OCI-LY7 (cell line): Measurements from ENCODE around the gene HSDL2. TPM values are rescaled to one million over a fixed set of nuclear protein-coding genes. Genes with fewer than 3 reads are reported as not detected.

Experiments
- BruUV-seq: library from RNA; stranded (reverse); fragments of 400-500 nt; replicated peaks from 2 replicates; lab custom pipeline; 2021; lab: Mats Ljungman, UMichigan
- CTCF ChIA-PET: fragments of 300-600 bp; sonication (Branson Sonifier 250); formaldehyde crosslinking; loops from one replicate; lab custom pipeline; 2022; ENCODE audit warnings: antibody characterized with exemption; ENCODE audit not compliant: unreplicated experiment; lab: Charles Lee
- POLR2A ChIA-PET: fragments of 300-600 bp; sonication (Branson Sonifier 250); formaldehyde crosslinking; loops from one replicate; lab custom pipeline; 2022; ENCODE audit warnings: antibody characterized with exemption; lab: Charles Lee
- DNase-seq: peaks from one replicate; pipeline ENCODE4 v3.0.0-alpha.2; 2015; ENCODE audit warnings: low spot score
- H2AFZ ChIP-seq: fragments of 200-600 bp; sonication (generic), shearing (Covaris generic); 2 replicates; pipeline ENCODE4 v1.6.1; 2014; ENCODE audit warnings: mild to moderate bottlenecking, antibody characterized with exemption, low read length, moderate library complexity
- H3K27ac ChIP-seq: fragments of 200-600 bp; sonication (generic); 2 replicates; pipeline ENCODE4 v1.5.1; 2014; ENCODE audit warnings: mixed run types, low read depth, mild to moderate bottlenecking, moderate library complexity, low read length, inconsistent platforms; ENCODE audit not compliant: poor library complexity, severe bottlenecking
- H3K36me3 ChIP-seq: fragments of 200-600 bp; sonication (generic); 2 replicates; pipeline ENCODE4 v1.6.1; 2014; ENCODE audit warnings: mild to moderate bottlenecking, antibody characterized with exemption, low read length, moderate library complexity, mixed read lengths; ENCODE audit not compliant: insufficient read depth
- H3K4me1 ChIP-seq: fragments of 200-600 bp; sonication (generic); 2 replicates; pipeline ENCODE4 v1.5.1; 2014; ENCODE audit warnings: mild to moderate bottlenecking, low read length; ENCODE audit not compliant: insufficient read depth, poor library complexity, severe bottlenecking
- H3K4me2 ChIP-seq: fragments of 200-600 bp; sonication (generic); 2 replicates; pipeline ENCODE4 v1.6.1; 2014; ENCODE audit warnings: mild to moderate bottlenecking, low read length
- H3K4me3 ChIP-seq: fragments of 200-600 bp; sonication (generic); 2 replicates; pipeline ENCODE4 v1.5.1; 2014; ENCODE audit warnings: mild to moderate bottlenecking, low read depth, low read length; ENCODE audit not compliant: poor library complexity, severe bottlenecking
- H3K79me2 ChIP-seq: fragments of 200-600 bp; sonication (generic); 2 replicates; pipeline ENCODE4 v1.6.1; 2016; ENCODE audit warnings: low read depth, mild to moderate bottlenecking, low read length, moderate library complexity, mixed read lengths; ENCODE audit not compliant: insufficient read depth
- H3K9me2 ChIP-seq: fragments of 200-600 bp; sonication (generic); 2 replicates; pipeline ENCODE4 v1.6.1; 2016; ENCODE audit warnings: mild to moderate bottlenecking, low read length, mixed read lengths; ENCODE audit not compliant: insufficient read depth
- H3K9me3 ChIP-seq: fragments of 200-600 bp; sonication (generic); 2 replicates; pipeline ENCODE4 v1.6.1; 2014; ENCODE audit warnings: mild to moderate bottlenecking, mixed run types, low read length, mixed read lengths
- H4K20me1 ChIP-seq: fragments of 200-600 bp; sonication (generic); 2 replicates; pipeline ENCODE4 v1.6.1; 2014; ENCODE audit warnings: mild to moderate bottlenecking, antibody characterized with exemption, low read length, moderate library complexity, mixed read lengths; ENCODE audit not compliant: insufficient read depth
- CTCF ChIP-seq: fragments of 200-600 bp; sonication (generic); conservative IDR thresholded peaks from 2 replicates; pipeline ENCODE4 v1.5.1; 2014; ENCODE audit warnings: mild to moderate bottlenecking, antibody characterized with exemption, low read length, moderate library complexity, mixed read lengths
- EZH2phosphoT487 ChIP-seq: fragments of 200-600 bp; sonication (generic); IDR thresholded peaks from 2 replicates; pipeline ENCODE4 v1.6.1; 2018; ENCODE audit warnings: low read depth, borderline replicate concordance, mild to moderate bottlenecking, mixed run types, antibody characterized with exemption, low read length, moderate library complexity, mixed read lengths
- intact Hi-C: fragments of 100-400 bp; cut with micrococcal nuclease; formaldehyde crosslinking; loops from one replicate; pipeline ENCODE4 v1.10.0; 2022; ENCODE audit not compliant: unreplicated experiment
- total RNA-seq, 2 experiments: library from RNA; depleted of rRNA in 1 of 2; stranded (reverse); fragments of >200 nt in 1 of 2; shearing (Covaris generic) in 1 of 2; gene quantifications; 2 replicates each; pipeline ENCODE4 v1.2.3, GENCODE V29; 2014 to 2022

Gene HSDL2
- total RNA-seq, 2 experiments from 2014 or later, result 12.7 to 16.6 TPM

GRCh38 chr9:112367465-112367864 lies 12.4 kb upstream of the HSDL2 start:
- TF ChIP-seq EZH2phosphoT487, result no peak
- no peak for TF ChIP-seq CTCF
- no peak overlapping the region for H2AFZ ChIP-seq
- no TSS peak for BruUV-seq
- ChIA-PET POLR2A (interaction anchor here (1.7 kb wide), 1 partner anchor 12 kb away, joined by 6 read pairs; the partner anchor contains the start of gene HSDL2), CTCF (interaction anchor here (0.7 kb wide), 1 partner anchor 273 kb away, joined by 3 read pairs; no protein-coding TSS in a partner anchor)
- 0 out of 2 replicates have a peak, but pooled peaks cover 6% of the 10 kb centered on the region for H3K9me3 ChIP-seq
- no peaks in the 10 kb centered on the region for H3K36me3 ChIP-seq
- intact Hi-C loops, result loop anchor here (10.0 kb wide), 1 partner anchor 183 kb away; no protein-coding TSS in a partner anchor
- no peaks in the 10 kb centered on the region for H3K4me1 ChIP-seq
- H3K9me2 ChIP-seq, result no peaks in the 10 kb centered on the region
- no peak overlapping the region for H3K4me3 ChIP-seq
- H3K79me2 ChIP-seq, result no peaks in the 10 kb centered on the region
- no peak for DNase-seq
- no peak overlapping the region for H3K27ac ChIP-seq
- H4K20me1 ChIP-seq, result no peaks in the 10 kb centered on the region
- no peak overlapping the region for H3K4me2 ChIP-seq

- intact Hi-C loops, result loop anchor here (10.0 kb wide), 1 partner anchor 185 kb away; no protein-coding TSS in a partner anchor
Observed at GRCh38 chr9:112369817-112370216, 10.1 kb upstream of the HSDL2 start.

More at GRCh38 chr9:112369817-112370216, 10.1 kb upstream of the HSDL2 start:
- DNase-seq, result no peak
- H2AFZ ChIP-seq, result no peak overlapping the region
- CTCF ChIA-PET, result no interaction called here
- POLR2A ChIA-PET, result interaction anchor here (0.6 to 2.5 kb wide), 5 partner anchors 8 to 288 kb away, joined by 3 to 8 read pairs (median 3); partner anchors contain the start of gene HSDL2
- H3K4me3 ChIP-seq, result no peak overlapping the region
- H3K79me2 ChIP-seq, result no peaks in the 10 kb centered on the region
- TF ChIP-seq EZH2phosphoT487 (no peak), CTCF (no peak)
- no peaks in the 10 kb centered on the region for H3K36me3 ChIP-seq
- H3K9me2 ChIP-seq, result no peaks in the 10 kb centered on the region
- no peaks in the 10 kb centered on the region for H3K4me1 ChIP-seq
- no peak overlapping the region for H3K4me2 ChIP-seq
- H4K20me1 ChIP-seq, result no peaks in the 10 kb centered on the region
- H3K9me3 ChIP-seq, result 0 out of 2 replicates have a peak, but pooled peaks cover 6% of the 10 kb centered on the region
- BruUV-seq, result no TSS peak
- H3K27ac ChIP-seq, result no peak overlapping the region
